Measurements from ENCODE around the gene CFAP54.

Gene CFAP54

DNA sequence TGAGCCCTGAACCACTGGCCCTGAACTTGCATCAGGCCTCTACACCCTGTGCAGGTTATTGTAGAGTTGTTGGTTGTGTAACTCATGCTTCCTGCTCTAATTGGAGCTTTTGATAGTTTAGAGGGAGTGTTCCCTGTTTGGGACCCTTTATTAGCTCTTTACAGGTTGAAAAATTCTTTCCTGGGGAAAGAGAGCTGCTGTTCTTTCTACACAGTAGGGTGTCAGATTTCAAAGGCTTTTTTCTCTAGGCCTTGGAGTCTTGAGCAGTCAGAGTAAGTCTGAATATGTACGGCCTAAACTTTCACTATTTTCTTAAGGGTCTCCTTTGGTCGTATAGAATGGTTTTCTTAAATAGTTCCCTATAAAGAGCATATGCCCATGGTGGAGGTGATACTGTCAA is 356.9 kb downstream of the CFAP54 start:
- no peak for DNase-seq

DNA sequence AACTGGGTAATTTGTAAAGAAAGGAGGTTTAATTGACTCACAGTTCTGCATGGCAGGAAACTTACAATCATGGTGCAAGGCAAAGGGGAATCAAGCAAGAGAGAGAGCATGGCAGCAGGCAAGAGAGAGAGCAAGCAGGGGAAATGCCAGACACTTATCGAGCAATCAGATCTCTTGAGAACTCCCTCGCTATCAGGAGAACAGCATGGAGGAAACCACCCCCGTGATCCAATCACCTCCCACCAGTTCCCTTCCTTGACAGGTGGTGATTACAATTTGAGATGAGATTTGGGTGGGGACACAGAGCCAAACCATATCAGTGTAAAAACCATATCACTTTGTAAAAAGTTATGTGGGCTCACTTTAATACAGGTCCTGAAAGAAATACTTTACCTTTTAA is 361.3 kb downstream of the CFAP54 start:
- no peak for DNase-seq

DNA sequence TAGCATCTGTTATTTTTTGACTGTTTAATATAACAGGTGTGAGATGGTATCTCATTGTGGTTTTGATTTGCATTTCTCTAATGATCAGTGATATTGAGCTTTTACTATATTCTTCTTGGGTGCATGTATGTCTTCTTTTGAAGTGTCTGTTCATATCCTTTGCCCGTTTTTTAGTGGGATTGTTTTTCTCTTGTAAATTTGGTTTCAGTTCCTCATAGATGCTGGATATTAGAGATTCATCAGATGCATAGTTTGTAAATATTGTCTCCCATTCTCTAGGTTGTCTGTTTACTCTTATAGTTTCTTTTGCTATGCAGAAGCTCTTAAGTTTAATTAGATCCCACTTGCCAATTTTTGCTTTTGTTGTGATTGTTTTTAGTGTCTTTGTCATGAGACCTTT is 368.8 kb downstream of the CFAP54 start:
- DNase-seq: no peak

DNA sequence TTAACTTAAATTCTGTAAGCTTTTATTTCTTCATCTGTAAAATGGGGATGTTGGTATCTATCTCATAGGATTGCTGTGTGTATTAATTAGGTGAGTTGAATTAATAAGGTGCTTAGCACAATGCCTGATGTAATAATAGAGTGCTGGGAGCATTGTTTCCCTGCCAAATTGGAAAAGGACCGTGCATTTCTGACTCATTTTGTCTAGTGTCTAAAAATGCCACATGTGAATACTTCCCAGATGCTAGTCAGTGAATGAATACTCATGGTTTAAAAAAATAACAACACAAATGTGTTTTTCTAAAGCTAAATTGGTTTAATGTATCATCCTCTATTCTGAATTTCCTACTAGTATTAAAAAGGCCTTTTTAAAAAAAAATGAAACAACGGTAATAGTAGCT is 372.3 kb downstream of the CFAP54 start:
- no peak for DNase-seq

DNA sequence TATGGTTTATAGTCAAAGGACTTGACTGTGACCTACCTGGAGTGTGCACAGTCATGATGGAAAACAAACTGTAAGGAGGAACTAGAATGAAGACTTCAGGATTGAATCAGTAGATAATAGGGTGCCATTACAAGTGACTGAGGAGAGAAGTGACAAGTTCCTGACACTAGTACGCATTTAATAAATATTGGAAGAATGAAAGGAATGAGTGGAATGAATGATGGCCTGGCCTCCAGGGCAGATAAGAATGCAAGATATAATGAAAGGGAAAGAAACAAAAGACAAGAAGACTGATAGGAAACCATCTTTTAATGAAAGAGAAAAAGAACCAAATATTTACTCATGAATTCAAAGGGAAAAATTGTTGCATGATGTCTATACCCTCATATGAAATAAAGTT is 372.9 kb downstream of the CFAP54 start:
- no peak for DNase-seq

DNA sequence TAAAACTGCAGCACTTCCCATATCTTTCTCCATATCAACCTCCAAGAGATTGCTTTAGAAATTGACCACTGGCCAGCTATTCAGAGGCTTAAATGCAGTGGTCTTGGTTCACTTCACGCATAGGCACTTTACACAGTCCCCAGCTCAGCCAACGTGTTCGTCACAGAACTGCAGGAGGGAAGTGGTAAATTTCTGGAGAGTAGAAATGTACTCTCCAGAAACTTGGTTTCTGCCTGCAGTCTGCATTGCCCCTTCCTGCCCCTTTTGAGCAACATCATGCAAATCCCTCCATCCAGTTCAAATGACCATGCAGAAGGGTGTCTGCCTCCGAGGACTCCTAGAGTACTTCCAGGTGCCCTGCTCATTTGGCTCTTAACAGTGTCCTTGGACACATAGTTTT is 375.0 kb downstream of the CFAP54 start:
- DNase-seq: no peak

DNA sequence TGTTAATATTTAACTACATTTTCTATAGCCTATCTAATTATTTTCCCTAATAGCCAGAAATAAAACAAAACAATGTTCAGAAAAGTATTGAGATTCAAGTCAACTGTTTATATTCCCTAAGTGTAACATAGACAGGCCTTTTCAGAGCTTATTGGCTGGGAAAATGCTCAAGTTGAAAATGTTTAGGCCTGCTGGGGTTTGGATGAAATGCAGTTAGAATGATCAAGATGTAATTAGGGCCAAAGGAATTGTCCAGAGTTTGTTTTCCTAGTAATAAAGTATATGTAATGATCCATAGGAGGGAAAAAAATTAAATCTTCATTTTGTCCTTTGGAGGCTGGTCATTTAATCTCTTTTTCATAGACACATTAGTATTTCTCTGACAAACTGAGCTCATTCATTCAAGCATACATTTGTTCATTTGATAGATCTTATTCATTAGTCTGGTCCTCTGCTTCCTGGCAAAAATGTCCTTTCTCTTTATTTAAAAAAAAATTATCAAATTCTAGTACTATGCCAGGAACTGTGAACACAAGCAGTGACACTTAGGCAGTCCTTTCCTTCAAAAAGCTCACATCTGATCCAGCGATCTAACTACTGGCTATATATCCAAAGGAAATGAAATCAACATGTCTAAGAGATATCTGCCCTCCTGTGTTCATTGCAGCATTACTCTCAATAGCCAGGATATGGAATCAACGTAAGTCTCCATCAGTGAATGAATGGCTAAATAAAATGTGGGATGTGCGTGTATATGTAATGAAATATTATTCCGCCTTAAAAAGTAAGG is 377.6 kb downstream of the CFAP54 start:
- DNase-seq: no peak

DNA sequence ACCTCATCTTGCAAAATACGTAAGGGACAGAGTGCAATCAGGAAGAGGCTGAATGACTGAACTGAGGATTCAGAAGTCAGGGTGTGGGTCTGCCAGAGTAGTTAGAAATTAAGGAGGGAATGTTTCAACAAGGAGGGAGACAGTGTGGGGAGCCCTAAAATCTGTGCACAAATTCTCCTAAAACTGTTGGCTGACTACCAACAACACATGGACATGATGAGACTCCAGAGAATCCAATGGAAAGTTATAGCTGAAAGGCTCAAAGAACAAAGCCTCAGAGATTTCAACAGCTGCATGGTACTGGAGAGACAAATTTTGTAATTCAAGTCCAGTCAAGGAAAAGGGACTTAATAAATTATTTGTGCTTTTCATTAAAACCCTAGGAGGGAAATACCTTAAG is 381.6 kb downstream of the CFAP54 start:
- DNase-seq: no peak

DNA sequence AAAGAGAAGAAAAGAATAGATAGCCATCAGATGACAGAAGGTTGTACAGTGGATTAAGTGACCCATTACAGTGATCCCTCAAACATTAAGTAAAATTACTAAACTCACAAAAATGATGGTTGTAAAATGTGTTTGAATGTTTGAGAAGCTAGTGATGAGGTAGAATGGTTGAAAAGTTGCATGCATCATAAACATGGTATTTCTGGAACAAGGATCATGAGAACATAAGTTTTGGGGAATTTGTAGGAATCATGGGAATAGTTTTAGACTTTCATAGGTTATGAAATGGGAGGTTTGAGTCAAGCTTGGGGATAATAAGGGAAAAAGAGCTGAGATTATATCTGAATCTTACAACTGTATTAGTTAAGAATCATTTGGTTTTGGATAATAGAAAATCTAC is 383.6 kb downstream of the CFAP54 start:
- no peak for DNase-seq

DNA sequence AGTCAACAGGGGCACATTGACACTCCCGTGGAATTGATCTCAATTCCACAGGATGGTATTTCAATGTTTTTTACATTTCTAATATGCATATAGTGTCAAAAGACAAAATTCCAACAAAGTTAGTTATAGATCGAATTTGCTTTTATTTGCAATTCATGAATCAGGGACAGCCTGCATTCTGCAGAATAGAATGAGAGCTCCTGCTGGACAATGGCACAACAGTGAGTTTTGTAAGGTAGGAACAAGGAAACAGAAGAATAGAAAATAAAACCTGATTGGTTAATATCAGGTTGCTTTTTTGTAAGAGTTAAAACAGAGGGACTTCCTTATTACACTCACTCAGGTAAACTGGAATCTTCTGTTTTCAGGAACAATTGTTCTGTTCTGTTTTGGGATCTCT is 384.8 kb downstream of the CFAP54 start:
- DNase-seq: no peak

DNA sequence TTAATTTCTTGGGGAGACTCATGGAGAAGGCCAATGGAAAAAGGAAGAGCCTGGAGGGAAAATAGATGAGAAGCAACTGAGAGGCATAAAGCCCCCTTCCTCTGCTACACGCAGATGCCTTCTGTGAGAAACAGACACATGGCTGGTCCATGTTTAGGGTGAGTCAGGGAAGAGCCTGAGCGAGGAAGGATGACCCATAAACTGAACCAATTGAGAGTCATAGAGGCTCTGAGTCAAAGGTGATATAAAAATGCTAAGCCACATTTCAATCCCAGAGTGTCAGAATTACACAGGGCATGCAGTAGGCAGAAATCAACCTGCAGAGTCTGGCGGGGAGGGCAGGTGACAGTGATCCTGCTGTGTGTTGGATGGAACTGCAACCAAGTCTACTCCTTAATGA is 387.6 kb downstream of the CFAP54 start:
- no peak for DNase-seq

DNA sequence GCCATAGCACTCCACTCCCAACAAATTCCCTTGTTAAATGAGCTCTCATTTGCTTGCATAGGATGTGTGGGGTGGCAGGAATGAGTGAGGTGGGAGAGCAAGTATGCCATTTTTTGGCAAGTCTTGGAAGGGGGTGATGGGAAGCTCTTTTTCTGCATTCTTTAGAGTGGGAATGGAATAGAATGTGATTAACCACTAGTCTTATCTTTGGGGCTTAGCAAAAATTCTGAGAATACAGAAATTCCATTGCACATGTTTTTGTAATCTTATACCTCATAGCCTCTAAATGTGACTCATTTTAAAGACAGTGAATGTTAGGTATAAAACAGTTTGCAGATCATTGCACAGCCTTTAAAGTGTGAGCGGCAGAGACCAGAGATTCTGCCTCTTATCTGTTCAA is 389.3 kb downstream of the CFAP54 start:
- no peak for DNase-seq

DNA sequence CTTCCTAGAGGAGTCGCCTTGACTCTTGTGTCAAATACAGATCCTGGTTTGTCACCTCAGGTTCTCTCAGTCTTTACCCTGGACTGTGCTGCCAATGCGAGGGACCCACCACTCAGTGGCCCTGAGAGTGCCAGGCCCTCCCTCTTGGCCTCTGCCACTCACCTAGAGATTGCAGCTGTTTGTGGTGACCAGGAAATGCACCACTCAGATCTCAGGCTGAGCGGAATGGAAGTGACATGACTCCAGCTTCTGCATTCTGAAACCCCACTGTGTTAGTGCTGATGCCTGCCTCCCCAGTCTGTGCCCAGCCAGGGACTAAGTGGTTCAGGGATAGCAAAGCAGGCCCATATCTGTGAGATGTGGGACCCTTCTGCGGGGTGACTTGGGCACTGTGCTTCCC is 389.9 kb downstream of the CFAP54 start:
- DNase-seq: no peak

DNA sequence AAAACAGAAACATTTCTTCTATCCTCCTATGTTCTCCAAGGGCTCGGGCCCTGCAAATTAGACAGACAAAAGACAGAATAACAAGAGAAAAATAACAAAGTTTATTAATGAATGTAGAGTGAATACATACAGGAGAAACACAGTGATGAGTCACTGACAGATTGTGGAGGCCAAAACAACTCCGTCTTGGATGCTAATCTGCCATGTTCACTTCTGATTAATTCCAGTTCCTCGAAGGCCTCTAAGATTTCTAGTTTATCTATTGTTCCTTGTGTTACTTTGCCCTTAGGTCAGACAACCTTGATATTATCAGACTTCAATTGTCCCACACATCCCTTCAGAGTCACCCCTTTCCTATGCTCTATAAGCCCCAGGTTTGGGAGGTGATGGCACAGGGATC is 390.8 kb downstream of the CFAP54 start:
- no peak for DNase-seq

DNA sequence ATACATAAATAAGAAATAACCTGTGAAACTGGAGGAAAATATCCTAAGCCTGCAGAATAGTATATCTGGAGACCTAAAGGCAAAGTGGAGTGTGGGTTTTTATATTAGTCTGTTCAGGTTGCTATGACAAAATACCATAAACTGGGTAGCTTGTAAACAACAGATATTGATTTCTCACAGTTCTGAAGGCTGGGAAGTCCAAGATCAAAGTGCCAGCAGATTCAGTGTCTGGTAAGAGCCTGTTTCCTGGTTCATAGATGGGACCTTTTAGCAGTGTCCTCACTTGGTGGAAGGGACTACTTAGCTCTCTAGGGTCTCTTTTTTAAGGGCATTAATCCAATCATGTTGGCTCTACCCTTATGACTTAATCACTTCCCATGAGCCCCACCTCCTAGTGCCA is 392.2 kb downstream of the CFAP54 start:
- DNase-seq: no peak

DNA sequence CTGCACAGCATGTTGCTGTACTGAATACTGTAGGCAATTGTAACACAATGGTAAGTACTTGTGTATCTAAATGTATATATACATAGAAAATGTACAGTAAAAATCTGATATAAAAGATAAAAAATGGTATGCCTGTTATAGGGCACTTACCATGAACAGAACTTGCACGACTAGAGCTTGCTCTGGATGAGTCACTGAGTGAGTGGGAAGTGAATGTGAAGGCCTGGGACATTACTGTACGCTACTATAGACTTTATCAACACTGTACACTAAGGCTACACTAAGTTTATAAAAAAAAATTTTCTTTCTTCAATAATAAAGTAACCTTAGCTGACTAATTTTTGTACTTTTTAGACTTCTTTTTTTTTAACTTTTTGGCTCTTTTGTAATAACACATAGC is 393.5 kb downstream of the CFAP54 start:
- no peak for DNase-seq

DNA sequence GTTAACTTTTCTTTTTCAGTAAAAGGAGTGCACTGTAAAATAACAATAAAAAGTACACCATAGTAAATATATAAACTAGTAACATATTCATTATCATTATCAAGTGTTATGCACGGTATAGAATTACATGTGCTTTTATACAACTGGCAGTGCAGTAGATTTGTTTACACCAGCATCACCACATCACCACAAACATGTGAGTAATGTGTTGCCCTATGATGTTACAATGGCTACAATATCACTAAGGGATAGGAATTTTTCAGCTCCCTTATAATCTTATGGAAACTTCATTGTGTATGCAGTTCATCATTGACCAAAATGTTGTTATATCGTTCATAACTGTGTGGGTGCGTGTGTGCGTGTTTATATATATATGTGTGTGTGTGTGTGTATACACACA is 394.2 kb downstream of the CFAP54 start:
- DNase-seq: no peak

DNA sequence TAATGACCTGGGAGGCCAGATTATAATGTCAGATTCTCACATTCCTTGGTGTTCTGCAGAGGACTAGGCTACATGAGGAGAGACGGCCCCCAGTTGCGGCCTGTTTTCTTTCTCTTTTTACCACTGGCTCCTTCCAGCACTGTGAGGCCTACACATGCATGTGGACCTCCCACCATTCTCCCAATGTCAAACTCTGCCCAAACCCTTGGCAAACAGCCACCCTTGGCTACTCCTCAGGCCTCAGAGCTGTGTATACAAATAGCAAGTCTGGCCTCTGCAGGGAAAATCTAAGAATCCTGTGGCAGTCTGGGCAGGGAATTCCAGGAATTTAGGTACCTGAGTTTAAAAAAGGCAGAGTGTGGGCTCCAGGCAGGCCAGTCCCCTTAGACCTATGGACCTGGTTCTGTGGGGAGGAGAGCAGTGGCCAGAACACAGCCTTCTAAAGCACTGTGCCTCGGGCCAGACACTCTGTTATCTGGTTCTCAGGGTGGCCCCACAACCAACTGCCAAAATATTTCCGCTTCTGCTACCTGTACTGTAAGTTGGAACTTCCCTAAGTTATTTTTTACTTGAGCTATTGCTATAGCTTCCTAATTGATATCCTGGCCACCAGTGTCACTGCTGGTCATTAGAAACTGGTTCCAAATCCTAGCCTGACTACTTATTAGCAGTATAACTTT is 397.8 kb downstream of the CFAP54 start:
- DNase-seq: no peak

DNA sequence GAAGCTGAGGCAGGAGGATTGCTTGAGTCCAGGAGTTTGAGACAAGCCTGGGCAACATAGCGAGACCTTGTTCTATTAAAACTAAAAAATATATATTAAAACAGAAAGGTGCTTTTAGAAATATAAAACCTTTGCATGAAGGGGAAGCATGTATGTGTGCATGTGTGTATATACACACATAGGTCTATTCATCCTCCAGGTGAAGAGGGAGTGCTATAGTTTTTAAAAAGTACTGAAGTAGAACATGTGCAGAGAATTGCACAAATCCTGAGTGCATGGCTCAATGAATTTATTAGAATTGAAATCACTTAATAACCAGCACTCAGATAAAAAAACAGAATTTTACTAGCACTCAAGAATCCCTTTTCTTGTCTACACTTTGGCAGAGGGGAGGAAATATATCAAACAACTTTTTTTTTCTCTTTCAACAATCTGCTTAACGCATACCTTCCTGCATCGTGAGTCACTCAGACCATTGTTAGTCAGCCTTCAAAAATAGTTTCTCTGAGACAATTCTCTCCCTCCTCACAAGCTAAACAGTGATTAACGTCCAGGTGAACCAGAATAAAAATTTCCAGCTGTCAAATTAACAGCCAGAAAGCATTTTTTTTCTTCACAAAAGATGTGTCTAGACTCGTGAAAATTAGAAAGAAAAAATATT is 400.0 kb downstream of the CFAP54 start:
- no peak for DNase-seq

DNA sequence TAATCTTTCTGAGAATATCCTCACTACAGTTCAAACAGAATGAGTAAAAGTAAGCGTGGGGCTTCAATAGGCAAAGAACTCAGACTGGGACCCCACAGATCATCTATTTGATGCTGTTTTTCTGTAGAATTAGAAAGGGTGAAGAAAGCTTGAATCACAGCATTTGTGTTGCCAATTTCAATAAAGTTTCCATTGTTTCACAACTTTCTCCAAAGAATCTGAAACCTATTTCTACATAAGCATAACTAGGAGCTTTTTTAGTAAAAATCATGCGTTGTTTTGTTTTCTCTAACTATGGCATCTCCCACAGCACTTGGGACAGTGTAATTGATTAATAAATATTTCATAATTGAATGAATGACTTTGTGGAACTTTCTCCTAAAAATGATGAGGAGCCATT is 401.0 kb downstream of the CFAP54 start:
- DNase-seq: no peak

DNA sequence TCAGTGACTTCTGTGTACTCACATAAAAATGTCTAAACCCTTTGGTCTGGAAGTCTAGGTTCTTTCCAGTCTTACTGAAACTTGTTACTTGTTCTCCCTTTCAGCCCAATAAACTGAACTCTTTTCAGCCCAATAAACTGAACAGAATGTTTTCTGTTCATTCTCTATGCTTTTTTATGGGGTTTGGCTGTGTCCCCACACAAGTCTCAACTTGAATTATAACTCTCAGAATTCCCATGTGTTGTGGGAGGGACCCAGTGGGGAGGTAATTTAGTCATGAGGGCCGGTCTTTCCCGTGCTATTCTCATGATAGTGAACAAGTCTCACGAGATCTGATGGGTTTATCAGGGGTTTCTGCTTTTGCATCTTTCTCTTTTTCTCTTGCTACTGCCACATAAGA is 402.7 kb downstream of the CFAP54 start:
- DNase-seq: no peak

DNA sequence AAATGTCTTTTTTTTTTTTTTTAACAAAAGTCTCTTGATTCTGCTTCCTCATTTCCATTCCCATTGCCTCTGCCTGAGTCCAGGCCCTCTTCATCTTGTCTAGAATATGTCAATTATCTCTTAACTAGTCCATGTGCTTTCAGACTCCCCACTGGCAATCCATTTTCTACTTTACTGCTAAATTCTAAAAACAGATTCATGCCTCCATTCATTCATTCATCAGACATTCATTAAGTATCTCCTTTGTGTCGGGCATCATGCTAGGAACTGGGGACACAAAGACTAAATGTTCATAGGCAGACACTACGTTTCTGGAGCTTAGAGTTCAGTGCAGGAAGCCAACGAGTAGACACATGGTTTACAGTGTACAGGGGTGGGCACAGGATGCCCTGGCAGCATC is 408.0 kb downstream of the CFAP54 start:
- DNase-seq: no peak

DNA sequence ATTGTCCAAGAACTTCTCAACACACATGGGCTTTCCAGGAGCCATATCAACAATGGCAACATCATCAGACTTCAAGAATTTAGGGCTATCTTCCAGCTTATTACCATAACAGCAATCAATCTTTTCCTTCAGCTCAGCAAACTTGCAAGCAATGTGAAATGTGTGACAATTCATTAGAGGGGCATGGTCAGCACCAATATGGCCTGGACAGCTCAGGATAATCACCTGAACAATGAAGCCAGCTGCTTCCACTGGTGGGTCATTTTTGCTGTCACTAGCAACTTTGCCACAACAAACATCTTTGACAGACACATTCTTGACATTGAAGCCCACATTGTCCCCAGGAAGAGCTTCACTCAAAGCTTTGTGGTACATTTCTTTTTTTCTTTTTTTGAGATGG is 411.8 kb downstream of the CFAP54 start:
- DNase-seq: no peak

DNA sequence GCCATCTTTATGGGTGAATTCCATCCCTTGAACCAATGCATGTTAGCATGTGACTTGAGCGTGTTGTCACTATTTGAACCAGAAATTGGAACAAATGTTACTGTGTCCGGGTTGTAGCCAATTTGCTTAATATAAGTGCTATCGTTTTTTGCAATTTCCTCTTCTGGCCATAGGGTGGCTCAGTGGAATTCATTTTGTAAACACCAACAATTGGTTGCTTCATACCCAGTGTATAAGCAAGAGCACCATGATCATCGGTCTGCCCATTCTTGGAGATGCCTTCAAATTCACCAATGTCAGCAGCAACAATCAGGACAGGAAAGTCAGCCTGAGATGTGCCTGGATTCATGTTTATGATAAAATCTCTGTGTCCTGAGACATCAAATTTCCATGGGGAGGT is 412.7 kb downstream of the CFAP54 start:
- DNase-seq: no peak

DNA sequence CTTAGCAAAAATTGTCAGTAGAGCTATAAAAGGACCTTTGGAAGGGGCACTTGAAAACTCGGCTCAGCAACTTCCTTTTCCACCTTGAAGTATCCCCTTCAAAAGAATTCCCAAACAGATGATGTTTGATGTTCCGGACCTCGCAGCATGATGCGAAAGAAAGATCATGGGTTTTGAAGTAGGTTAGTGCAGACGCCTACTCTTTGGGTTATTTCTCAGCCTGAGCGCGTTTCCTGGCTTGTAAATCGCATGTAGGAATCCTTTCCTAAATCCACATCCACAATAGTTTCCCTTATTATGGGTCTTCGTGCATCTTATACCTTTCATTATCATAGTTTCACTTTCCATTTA is 417.1 kb downstream of the CFAP54 start:
- no peak for DNase-seq

Data from NCI-H1436 (cell line).